ENCODE measurements around the gene UBE2B. TPM values are rescaled to one million over a fixed set of nuclear protein-coding genes. Genes with fewer than 3 reads are reported as not detected.

UBE2B gene
- total RNA-seq, 1 experiment from 2014 or later = 39.7 TPM

DNA sequence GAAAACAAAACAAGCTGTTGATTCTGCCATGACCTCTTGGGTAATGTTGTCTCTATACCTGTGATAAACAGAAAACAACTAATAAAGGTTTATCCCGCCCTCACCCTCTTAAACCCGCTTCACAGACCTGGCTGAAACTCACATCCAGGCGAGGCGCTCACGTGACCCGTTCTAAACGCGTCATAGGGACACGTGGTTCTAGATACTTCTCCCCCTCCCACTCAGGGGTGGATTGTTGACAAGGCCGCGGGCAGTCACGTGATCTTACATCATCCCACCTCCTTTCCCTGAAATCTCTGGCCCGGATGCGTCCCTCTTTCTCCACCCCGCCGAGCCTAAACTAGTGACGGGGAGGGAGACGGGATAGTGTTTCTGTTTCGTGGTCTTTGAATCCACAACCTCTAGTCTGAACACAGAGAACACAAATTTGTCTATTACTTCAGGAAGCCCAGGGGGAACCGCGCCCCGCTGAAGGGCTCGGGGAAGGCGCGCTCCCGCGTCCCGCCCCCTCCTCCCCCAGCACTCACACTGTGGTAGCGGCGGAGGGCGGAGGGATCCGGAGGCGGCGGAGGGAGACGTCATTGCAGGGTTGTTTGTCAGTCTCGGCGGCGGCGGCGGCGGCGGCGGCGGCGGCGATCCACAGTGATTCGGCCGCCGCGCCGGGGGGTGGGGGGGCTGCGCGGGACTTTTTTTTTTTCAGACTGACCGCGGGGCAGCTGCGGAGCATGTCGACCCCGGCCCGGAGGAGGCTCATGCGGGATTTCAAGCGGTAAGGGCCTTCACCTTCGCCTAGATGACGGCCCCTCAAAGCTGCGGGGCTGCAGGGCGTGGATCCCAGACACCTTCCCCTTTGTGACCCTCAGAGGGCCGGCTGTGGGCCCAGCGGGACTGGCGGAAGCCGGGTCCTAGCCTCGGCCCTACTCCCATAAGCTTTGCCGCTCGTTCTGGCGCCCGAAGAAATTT lies at the start of gene UBE2B (continued):
- TF ChIP-seq, protein P1, sequence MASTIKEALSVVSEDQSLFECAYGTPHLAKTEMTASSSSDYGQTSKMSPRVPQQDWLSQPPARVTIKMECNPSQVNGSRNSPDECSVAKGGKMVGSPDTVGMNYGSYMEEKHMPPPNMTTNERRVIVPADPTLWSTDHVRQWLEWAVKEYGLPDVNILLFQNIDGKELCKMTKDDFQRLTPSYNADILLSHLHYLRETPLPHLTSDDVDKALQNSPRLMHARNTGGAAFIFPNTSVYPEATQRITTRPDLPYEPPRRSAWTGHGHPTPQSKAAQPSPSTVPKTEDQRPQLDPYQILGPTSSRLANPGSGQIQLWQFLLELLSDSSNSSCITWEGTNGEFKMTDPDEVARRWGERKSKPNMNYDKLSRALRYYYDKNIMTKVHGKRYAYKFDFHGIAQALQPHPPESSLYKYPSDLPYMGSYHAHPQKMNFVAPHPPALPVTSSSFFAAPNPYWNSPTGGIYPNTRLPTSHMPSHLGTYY (CRISPR knock-in tag; IDR thresholded peaks at IDR 0.05) = no peak
- TF ChIP-seq TEAD1 (CRISPR knock-in tag; IDR thresholded peaks at IDR 0.05) = peak; percentile 62
- TF ChIP-seq, protein P2, sequence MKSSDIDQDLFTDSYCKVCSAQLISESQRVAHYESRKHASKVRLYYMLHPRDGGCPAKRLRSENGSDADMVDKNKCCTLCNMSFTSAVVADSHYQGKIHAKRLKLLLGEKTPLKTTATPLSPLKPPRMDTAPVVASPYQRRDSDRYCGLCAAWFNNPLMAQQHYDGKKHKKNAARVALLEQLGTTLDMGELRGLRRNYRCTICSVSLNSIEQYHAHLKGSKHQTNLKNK (CRISPR knock-in tag; IDR thresholded peaks at IDR 0.05) = no peak
- no peak for TF ChIP-seq GTF2I (CRISPR knock-in tag; conservative IDR thresholded peaks at IDR 0.05)
- peak; percentile 86; the same call in 1 of the 2 replicates for TF ChIP-seq FOXP1 (CRISPR knock-in tag; IDR thresholded peaks at IDR 0.05; ENCODE audit: borderline replicate concordance)
- TF ChIP-seq FOXJ3 (CRISPR knock-in tag; IDR thresholded peaks at IDR 0.05; ENCODE audit: borderline replicate concordance) = no peak
- no peak for TF ChIP-seq ZBTB21 (CRISPR knock-in tag; IDR thresholded peaks at IDR 0.05; ENCODE audit: borderline replicate concordance)
- TF ChIP-seq, protein P3, sequence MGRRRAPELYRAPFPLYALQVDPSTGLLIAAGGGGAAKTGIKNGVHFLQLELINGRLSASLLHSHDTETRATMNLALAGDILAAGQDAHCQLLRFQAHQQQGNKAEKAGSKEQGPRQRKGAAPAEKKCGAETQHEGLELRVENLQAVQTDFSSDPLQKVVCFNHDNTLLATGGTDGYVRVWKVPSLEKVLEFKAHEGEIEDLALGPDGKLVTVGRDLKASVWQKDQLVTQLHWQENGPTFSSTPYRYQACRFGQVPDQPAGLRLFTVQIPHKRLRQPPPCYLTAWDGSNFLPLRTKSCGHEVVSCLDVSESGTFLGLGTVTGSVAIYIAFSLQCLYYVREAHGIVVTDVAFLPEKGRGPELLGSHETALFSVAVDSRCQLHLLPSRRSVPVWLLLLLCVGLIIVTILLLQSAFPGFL (CRISPR knock-in tag; IDR thresholded peaks at IDR 0.05; ENCODE audit: borderline replicate concordance) = 0 out of 2 replicates have a peak, but pooled peaks have one; percentile 47
- TF ChIP-seq, protein P4, sequence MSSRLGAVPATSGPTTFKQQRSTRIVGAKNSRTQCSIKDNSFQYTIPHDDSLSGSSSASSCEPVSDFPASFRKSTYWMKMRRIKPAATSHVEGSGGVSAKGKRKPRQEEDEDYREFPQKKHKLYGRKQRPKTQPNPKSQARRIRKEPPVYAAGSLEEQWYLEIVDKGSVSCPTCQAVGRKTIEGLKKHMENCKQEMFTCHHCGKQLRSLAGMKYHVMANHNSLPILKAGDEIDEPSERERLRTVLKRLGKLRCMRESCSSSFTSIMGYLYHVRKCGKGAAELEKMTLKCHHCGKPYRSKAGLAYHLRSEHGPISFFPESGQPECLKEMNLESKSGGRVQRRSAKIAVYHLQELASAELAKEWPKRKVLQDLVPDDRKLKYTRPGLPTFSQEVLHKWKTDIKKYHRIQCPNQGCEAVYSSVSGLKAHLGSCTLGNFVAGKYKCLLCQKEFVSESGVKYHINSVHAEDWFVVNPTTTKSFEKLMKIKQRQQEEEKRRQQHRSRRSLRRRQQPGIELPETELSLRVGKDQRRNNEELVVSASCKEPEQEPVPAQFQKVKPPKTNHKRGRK (CRISPR knock-in tag; IDR thresholded peaks at IDR 0.05; ENCODE audit: borderline replicate concordance) = no peak
- TF ChIP-seq, protein P5, sequence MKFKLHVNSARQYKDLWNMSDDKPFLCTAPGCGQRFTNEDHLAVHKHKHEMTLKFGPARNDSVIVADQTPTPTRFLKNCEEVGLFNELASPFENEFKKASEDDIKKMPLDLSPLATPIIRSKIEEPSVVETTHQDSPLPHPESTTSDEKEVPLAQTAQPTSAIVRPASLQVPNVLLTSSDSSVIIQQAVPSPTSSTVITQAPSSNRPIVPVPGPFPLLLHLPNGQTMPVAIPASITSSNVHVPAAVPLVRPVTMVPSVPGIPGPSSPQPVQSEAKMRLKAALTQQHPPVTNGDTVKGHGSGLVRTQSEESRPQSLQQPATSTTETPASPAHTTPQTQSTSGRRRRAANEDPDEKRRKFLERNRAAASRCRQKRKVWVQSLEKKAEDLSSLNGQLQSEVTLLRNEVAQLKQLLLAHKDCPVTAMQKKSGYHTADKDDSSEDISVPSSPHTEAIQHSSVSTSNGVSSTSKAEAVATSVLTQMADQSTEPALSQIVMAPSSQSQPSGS (CRISPR knock-in tag; IDR thresholded peaks at IDR 0.05; ENCODE audit: borderline replicate concordance, low read depth) = no peak
- no peak for TF ChIP-seq HMGA2 (CRISPR knock-in tag; IDR thresholded peaks at IDR 0.05)
- TF ChIP-seq, protein P6, sequence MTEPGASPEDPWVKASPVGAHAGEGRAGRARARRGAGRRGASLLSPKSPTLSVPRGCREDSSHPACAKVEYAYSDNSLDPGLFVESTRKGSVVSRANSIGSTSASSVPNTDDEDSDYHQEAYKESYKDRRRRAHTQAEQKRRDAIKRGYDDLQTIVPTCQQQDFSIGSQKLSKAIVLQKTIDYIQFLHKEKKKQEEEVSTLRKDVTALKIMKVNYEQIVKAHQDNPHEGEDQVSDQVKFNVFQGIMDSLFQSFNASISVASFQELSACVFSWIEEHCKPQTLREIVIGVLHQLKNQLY (CRISPR knock-in tag; IDR thresholded peaks at IDR 0.05) = no peak
- TF ChIP-seq, protein P7, sequence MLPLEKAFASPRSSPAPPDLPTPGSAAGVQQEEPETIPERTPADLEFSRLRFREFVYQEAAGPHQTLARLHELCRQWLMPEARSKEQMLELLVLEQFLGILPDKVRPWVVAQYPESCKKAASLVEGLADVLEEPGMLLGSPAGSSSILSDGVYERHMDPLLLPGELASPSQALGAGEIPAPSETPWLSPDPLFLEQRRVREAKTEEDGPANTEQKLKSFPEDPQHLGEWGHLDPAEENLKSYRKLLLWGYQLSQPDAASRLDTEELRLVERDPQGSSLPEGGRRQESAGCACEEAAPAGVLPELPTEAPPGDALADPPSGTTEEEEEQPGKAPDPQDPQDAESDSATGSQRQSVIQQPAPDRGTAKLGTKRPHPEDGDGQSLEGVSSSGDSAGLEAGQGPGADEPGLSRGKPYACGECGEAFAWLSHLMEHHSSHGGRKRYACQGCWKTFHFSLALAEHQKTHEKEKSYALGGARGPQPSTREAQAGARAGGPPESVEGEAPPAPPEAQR (CRISPR knock-in tag; IDR thresholded peaks at IDR 0.05) = no peak
- no peak for TF ChIP-seq ZNF671 (CRISPR knock-in tag; IDR thresholded peaks at IDR 0.05)
- peak; percentile 98 for TF ChIP-seq FOXK1 (CRISPR knock-in tag; IDR thresholded peaks at IDR 0.05)

DNA sequence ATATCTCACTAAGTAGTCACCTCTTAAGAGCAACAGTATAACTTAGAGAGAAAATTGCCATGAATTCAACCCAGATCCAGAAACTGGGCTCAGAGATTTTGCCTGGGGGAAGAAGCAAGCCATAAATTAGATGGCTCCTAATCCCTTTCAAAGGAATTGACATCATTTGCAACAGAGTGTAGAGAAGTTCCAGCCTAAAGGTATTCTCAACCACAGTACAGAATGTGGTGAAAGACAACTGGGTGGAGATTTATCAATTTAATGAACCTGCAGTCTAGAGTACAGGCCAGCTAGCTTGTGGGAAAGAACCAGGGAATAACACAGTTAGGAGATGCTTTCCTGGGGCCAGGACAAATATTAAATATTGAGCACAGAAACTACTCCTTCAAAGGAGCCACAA lies 44.0 kb upstream of the UBE2B start:
- H3K4me1 Mint-ChIP-seq = no peaks in the 10 kb centered on the region
- ATAC-seq (no peak), DNase-seq (ENCODE audit: low spot score) (no peak)
- CTCF ChIA-PET = no interaction called here
- H3K27ac Mint-ChIP-seq = no peak overlapping the region
- peaks cover 35% of the 10 kb centered on the region for H3K9me3 Mint-ChIP-seq
- H3K27me3 Mint-ChIP-seq (ENCODE audit: low read depth) = peaks cover 26% of the 10 kb centered on the region
- H3K4me3 Mint-ChIP-seq = no peak overlapping the region
- H3K36me3 Mint-ChIP-seq = peaks cover 18% of the 10 kb centered on the region
- POLR2A ChIA-PET = interaction anchor here (1.3 kb wide), 1 partner anchor 44 kb away, joined by 3 read pairs; the partner anchor contains the start of gene UBE2B
- TF ChIP-seq CREB1 (CRISPR knock-in tag; IDR thresholded peaks at IDR 0.05) (no peak), ATF1 (CRISPR knock-in tag; IDR thresholded peaks at IDR 0.05) (no peak), GTF2I (CRISPR knock-in tag; conservative IDR thresholded peaks at IDR 0.05) (no peak), FOXK1 (CRISPR knock-in tag; IDR thresholded peaks at IDR 0.05) (no peak)
- TF ChIP-seq, protein P8, sequence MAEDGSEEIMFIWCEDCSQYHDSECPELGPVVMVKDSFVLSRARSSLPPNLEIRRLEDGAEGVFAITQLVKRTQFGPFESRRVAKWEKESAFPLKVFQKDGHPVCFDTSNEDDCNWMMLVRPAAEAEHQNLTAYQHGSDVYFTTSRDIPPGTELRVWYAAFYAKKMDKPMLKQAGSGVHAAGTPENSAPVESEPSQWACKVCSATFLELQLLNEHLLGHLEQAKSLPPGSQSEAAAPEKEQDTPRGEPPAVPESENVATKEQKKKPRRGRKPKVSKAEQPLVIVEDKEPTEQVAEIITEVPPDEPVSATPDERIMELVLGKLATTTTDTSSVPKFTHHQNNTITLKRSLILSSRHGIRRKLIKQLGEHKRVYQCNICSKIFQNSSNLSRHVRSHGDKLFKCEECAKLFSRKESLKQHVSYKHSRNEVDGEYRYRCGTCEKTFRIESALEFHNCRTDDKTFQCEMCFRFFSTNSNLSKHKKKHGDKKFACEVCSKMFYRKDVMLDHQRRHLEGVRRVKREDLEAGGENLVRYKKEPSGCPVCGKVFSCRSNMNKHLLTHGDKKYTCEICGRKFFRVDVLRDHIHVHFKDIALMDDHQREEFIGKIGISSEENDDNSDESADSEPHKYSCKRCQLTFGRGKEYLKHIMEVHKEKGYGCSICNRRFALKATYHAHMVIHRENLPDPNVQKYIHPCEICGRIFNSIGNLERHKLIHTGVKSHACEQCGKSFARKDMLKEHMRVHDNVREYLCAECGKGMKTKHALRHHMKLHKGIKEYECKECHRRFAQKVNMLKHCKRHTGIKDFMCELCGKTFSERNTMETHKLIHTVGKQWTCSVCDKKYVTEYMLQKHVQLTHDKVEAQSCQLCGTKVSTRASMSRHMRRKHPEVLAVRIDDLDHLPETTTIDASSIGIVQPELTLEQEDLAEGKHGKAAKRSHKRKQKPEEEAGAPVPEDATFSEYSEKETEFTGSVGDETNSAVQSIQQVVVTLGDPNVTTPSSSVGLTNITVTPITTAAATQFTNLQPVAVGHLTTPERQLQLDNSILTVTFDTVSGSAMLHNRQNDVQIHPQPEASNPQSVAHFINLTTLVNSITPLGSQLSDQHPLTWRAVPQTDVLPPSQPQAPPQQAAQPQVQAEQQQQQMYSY (CRISPR knock-in tag; IDR thresholded peaks at IDR 0.05) = no peak
